ENCODE data around the gene RBM6.

- TF ChIP-seq POLR2A (IDR thresholded peaks at IDR 0.05) (no peak), CTCF (IDR thresholded peaks at IDR 0.05) (no peak)
Observed at GRCh38 chr3:49912881-49913281, 27.1 kb upstream of the RBM6 start.

All from thyroid gland (tissue), 4 donors.